GM19452 (cell line): ENCODE data around the gene RXRA.

ENCODE experiments used
- ATAC-seq: cut with Tn5 transposase; IDR thresholded peaks from one replicate; pipeline ENCODE4 v1.9.1; 2021; ENCODE audit not compliant: unreplicated experiment

RXRA gene

GRCh38 chr9:134322781-134323241 lies 3.4 kb upstream of the RXRA start:
- ATAC-seq: no peak

GRCh38 chr9:134323741-134324358 lies 2.4 kb upstream of the RXRA start:
- ATAC-seq: no peak

- ATAC-seq: no peak
Observed at GRCh38 chr9:134324359-134325095, 1.7 kb upstream of the RXRA start.

- ATAC-seq: no peak
Observed at GRCh38 chr9:134325096-134325812, 1.0 kb upstream of the RXRA start.

- no peak for ATAC-seq
Observed at GRCh38 chr9:134326724-134327601, 708 bp downstream of the RXRA start.

DNA sequence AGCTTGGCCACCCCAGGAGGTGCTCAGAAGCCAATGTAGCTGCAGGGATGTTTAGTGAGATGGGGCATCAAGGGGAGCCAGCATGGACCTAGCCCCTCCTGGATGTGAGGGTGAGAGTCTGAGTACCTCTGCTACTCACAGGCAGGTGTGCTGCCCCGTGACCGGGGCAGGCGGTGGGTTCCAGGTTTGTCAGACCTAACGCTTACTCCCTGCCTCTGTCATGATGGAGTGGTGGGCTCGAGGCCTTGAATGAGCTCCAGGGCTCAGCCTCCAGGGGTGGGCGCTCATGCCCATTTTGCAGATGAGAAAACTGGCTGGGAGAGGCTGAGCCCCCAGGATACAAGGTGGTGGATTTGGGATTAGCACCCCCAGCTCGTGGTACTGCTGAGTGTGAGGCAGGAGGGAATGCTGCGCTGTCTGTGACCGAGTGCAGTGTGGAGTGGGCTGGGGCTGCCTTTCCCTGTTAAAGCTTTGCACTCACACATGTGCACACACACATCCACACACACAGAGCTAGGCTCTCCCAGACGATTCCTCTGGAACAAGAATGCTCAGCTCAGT lies 1.5 kb downstream of the RXRA start:
- ATAC-seq: no peak

DNA sequence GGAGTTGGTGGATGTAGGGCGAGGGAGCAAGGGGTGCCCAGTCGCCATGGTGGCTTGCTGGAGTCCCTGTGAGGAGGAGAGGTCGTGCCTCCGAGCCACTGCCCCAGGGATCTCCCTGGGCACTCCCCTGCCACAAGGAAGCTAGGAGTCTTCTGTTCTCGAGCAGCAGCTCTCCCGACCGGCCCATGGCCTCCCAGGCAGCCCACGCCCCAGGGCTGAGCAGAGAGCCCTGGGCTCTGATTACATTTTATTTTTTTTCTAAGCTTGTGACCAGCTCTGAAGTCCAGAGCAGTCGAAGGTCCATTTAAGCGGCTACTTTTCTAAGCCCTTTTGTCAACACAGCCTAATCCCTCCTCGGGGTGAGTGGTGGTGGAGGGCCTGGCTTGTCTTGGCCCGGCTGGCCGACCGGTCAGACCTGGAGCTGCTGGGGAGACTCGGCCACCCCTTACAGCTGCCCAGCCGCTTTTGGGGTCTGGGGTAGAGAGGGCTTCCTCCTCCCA lies 2.1 kb downstream of the RXRA start:
- no peak for ATAC-seq

- ATAC-seq: no peak
Observed at GRCh38 chr9:134328841-134329575, 2.8 kb downstream of the RXRA start.

GRCh38 chr9:134329576-134329855 lies 3.3 kb downstream of the RXRA start:
- no peak for ATAC-seq

DNA sequence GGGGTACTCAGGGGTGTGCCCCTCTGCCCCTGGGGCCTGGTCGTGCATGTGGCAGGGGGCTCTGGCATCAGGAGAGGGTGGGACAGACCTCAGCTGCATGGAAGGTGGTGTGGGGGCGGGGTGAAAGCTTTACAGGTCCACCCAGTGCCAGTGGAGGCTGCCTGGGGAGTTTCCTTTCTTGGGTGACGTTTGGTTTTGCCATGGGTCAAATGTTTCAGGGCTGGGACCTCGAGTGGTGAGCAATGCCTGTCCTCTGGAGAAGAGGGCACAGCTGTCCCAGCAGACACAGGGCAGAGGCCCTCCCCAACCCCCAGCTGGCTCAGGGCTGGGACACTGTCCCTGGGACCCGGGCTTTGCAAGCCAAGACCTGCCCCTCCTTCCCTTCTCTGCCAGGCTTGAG lies 3.6 kb downstream of the RXRA start:
- no peak for ATAC-seq

DNA sequence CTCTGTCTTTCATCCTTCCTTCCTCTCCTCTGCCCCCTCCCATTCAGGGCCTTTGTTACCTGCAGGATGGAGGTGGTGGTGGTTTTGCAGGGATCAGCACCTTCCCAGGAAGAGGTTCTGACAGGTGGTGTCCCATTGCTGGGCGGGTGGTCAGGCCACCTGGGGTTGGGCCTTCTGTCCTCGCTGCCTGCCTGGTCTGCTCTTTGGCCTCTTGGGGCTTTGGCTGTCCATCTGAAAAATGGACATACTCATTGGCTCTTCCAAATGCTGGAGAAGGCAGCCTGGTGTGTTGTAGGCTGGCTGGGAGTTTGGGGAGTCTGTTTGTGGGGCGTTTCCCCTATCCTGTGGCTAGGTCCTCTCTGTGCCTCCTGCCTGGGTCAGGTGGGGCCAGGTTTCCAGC lies 4.3 kb downstream of the RXRA start:
- no peak for ATAC-seq

GRCh38 chr9:134331186-134332025 lies 5.2 kb downstream of the RXRA start:
- ATAC-seq: no peak

DNA sequence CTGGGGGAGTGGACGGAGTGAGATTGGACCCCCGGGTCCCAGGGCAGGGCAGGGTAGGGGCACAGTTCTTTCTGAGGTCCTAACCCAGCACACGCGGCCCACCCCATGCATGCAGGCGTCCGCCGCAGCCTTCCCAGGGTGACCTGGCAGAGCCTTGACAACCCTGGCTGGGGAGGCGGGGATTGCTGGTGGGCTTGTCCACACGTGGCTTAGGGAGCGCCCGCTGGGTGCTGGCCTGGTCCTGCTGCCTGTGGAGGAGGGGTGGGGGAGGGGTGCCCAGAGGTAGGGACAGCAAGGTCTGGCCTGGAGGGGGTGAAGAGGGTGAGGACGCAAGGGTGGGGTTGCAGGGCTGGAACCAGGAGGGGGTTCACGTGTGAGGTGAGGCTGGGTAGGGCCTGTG lies 6.0 kb downstream of the RXRA start:
- ATAC-seq: no peak

DNA sequence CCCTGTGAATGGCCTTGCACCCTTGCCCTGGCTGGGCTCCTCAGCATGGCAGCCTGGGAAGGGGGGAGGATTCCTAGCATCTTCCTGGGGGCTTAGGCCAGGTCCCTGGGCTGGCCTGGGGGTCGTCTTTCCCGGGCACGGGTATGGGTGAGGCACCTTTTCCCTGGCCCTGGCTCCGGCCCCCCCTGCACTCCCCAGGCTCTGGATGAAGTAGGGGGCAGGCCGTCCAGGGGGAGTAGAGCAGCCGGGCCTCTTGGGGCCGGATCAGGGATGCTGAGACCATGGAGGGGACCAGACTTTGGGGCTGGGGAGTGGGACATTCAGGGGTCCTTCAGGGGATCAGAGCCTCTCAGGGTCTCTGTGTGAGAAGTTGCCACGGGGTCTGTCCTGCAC lies 6.6 kb downstream of the RXRA start:
- ATAC-seq: no peak

- ATAC-seq: no peak
Observed at GRCh38 chr9:134333234-134333873, 7.1 kb downstream of the RXRA start.

GRCh38 chr9:134333874-134334581 lies 7.8 kb downstream of the RXRA start:
- no peak for ATAC-seq

GRCh38 chr9:134335061-134335460 lies 8.8 kb downstream of the RXRA start:
- ATAC-seq: no peak
